ENCODE results near the gene CKS2.
A peak's percentile ranks its signal among the peaks of the same experiment; 100 is the strongest.
"Not testable (repeated sequence)": the region's sequence is repeated elsewhere in the genome, so short reads cannot be mapped to it uniquely, and the experiment has no call there.

Gene CKS2

GRCh38 chr9:89310475-89311345 lies at the start of gene CKS2:
TSS of gene CKS2 (plus strand) at chr9:89311195. CDS start at chr9:89311293, 98 bp downstream.
- peak; percentile 100 for DNase-seq

GRCh38 chr9:89273528-89274279 lies 37.3 kb upstream of the CKS2 start:
- no peak for DNase-seq

- DNase-seq = no peak
Measured at GRCh38 chr9:89274838-89275237, 36.2 kb upstream of the CKS2 start.

GRCh38 chr9:89276040-89276439 lies 35.0 kb upstream of the CKS2 start:
- not testable (repeated sequence) for DNase-seq

- DNase-seq = no peak
Measured at GRCh38 chr9:89277043-89277442, 34.0 kb upstream of the CKS2 start.

GRCh38 chr9:89277454-89277853 lies 33.5 kb upstream of the CKS2 start:
- peak in 1 of 2 donors; percentile 23 for DNase-seq

GRCh38 chr9:89278551-89278950 lies 32.4 kb upstream of the CKS2 start:
- DNase-seq = no peak

DNA sequence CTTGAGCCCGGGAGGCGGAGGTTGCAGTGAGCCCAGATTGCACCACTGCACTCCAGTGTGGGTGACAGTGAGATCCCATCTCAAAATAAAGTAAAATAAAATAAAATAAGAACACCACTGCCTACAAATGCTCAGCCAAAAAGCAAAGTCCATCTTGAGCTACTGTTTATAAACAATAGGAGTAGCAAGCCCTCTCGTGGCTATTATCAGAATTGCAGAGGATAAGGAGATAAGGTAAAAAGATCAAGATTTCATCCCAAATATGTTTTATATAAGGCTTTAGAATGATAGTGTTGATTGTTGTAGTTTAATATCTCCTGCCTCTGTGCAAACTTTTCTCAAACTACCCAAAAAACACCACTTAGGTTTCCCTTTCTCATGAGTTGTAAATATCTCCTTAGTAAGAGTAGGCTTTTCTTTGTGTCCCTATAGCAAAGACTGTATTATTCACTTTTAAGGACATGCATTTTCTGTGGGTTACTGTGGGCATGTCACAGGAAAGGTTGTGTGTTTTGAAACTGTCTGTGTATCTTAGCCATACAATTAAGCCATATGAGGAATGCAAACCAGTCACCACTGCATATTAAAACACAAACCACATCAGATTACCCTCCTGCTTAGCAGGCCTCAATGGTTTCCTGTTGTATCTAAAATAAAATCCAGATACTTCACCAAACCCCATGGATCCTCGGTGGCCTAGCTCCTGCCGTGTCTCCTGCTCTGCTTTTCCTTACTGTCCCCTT lies 31.8 kb upstream of the CKS2 start:
- DNase-seq = peak in 1 of 2 donors; percentile 40

DNA sequence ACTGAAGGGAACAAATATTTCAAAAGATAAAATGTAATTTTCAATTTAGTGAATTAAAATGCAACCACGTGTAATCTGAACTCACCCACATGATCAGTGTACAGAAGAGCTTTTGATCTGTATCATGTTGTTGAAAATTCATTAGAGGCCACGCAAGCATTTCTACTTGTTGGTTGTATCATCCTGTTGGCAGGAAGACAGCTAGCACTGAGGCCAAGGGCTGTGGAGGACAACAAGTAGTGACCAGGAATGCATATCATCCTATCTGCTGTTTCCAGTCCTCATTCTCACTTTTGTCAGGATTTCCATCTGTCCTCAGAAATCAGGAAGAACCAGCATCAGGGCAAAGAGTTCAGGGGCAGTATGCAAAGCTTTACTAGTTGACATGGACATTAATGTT lies 29.9 kb upstream of the CKS2 start:
- no peak for DNase-seq

GRCh38 chr9:89282248-89282968 lies 28.6 kb upstream of the CKS2 start:
- DNase-seq = not testable (repeated sequence)

GRCh38 chr9:89284076-89284475 lies 26.9 kb upstream of the CKS2 start:
- DNase-seq = no peak

- no peak for DNase-seq
Measured at GRCh38 chr9:89291741-89292140, 19.3 kb upstream of the CKS2 start.

- no peak for DNase-seq
Measured at GRCh38 chr9:89293014-89293413, 18.0 kb upstream of the CKS2 start.

DNA sequence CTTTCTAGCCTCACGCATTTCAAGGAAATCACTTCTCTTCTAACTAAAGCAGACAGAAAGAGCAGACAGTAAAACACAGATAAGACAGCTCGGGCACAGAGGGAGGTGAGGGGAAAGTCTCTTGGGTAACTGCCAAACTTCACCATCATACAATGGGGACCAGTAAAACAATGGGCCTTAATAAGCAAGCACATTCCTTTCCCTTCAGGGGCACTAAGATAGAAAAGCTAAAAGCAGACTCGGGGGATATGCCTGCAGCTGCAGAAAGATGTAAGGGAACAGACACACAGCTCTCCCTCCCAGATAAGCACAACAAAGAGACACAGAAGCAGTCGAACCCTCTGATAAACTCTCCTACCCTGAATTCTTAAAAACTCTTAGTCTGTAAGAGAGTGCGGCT lies 15.6 kb upstream of the CKS2 start:
- DNase-seq = no peak

DNA sequence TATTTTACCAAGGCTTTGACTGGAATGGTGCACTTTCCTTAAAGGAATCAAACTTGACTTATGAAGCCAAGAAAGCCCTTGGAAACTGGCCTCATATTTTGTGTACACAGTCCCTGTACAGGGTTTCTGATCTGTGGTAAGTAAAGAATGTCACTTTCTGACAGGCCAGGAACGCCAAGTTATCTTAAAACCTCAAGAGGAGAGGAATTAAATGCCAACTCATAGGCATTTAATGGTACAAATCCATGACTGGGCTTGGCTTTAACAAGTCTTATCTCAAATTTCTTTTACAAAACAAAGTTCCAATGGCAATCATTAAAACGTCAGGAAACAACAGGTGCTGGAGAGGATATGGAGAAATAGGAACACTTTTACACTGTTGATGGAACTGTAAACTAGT lies 9.0 kb upstream of the CKS2 start:
- DNase-seq = not testable (repeated sequence)

GRCh38 chr9:89304020-89304833 lies 6.8 kb upstream of the CKS2 start:
- DNase-seq = no peak

- DNase-seq = no peak
Measured at GRCh38 chr9:89304834-89305188, 6.2 kb upstream of the CKS2 start.

- DNase-seq = no peak
Measured at GRCh38 chr9:89305868-89306267, 5.1 kb upstream of the CKS2 start.

- DNase-seq = no peak
Measured at GRCh38 chr9:89309166-89309565, 1.8 kb upstream of the CKS2 start.

- DNase-seq = no peak
Measured at GRCh38 chr9:89309608-89310474, 1.2 kb upstream of the CKS2 start.

Measured in CD4-positive, alpha-beta T cell treated with Interleukin-1 beta for 1 hour (primary cell).